Activated T-cell treated with anti-CD3 and anti-CD28 coated beads for 48 hours (primary cell): ENCODE results near the gene SELENOW.
"Not testable (repeated sequence)": the region's sequence is repeated elsewhere in the genome, so short reads cannot be mapped to it uniquely, and the experiment has no call there.

ENCODE experiments used
- DNase-seq: peaks from one replicate; pipeline ENCODE4 v3.0.0-alpha.2; 2020; ENCODE audit warnings: low read depth

The SELENOW gene

GRCh38 chr19:47781590-47782262 is 3.2 kb downstream of the SELENOW start:
- no peak for DNase-seq

DNA sequence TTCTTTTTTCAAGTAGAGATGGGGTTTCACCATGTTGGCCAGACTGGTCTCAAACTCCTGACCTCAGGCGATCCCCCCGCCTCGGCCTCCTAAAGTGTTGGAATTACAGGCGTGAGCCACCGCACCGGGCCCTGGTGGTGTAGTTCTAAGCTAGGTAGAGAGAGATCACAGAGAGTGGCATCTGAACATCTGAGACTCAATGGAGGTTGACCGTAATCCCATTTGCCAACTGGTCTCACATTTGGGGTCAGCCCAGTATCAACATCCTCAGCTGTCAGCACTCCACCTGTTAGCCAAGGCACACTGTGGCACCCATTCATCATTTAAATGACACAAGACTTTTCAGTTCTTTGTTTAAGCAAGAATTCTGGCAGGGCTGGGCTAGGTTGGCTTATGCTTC is 8.1 kb downstream of the SELENOW start:
- DNase-seq = no peak

- not testable (repeated sequence) for DNase-seq
These were observed 8.8 kb downstream of the SELENOW start for GRCh38 chr19:47787307-47787706.

GRCh38 chr19:47789811-47790210 is 11.3 kb downstream of the SELENOW start:
- DNase-seq = not testable (repeated sequence)

- DNase-seq = peak; percentile 79
These were observed 11.9 kb downstream of the SELENOW start for GRCh38 chr19:47790398-47790814.

GRCh38 chr19:47792616-47793015 is 14.1 kb downstream of the SELENOW start:
- no peak for DNase-seq

DNA sequence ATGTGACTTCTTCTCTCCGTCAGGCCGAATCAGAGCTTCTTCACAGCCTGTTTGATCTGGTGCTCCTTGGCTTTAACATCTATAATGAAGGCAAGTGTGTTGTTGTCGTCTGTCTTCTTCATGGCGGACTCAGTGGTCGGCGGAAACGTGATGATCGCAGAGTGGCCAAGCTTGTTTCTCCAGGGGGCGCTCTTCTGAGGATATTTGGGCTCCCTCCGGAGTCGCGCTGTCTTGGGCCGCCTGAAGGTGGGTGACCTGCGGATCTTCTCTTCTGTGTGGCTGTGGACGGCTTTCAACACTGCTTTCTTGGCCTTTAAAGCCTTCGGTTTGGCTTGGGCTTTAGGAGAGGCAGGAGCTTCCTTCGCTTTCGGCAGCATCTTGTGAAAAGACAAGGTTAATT is 16.0 kb downstream of the SELENOW start:
- no peak for DNase-seq

- DNase-seq = no peak
These were observed 18.3 kb downstream of the SELENOW start for GRCh38 chr19:47796785-47797184.

DNA sequence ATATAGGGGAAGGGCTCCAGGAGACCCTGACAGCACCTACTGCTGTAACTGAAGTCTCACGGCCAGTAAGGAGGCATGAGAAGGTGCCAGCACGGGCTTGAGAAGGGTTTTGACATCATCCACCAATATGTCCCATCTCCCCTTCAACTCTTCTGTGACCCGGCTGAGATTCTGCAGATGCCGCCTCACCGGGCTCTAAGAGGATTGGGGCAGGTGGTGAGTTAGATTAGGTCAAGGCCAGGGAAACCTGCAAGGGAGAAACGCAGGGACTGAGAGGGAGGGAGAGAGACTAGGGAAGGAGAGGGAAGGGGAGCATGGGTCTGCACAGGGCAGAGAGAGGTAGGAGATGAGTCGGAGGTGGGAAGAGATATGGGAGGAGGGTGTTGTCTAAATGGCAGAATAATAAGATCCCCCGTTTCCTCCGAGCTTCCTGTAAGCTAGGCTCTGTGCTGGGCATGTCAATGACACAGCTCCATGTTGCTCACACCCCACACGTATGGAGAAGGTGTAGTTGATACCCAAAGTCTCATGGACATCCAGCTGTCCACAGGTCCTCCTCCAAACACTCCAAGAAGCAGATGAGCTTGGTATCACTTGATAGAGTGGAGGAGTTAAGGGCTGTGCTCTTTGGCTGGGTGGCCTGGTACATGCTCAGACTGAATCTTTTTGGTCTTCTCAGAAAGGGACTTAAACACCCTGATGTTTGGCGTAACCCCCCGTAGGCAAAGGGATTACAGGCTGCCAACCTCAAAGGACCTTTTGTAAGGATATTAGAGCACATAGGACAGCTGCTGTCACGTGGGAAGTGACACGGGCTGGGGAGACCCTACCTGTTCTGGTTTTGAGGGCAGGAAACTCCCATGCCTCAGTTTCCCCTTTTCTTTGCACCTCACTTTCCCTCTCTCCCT is 19.7 kb downstream of the SELENOW start:
- DNase-seq = no peak

DNA sequence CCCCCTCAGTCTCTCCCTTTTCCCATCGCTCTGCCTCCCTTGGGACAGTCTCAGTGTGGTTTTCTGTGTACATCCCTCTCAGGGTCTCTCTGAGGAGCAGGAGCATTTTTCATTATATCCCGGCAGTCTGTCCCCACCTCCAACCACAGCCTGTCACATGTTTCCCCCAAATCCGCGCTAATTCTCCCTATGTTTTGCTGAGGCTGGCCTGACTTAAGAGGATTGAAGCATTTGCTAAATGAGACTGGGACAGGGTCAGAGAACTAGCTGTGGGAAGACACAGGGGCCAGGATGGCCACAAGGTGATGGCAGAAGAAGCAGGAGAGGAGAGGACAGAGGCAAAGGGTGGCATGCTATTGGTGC is 20.4 kb downstream of the SELENOW start:
- no peak for DNase-seq

GRCh38 chr19:47801270-47801669 is 22.8 kb downstream of the SELENOW start:
- no peak for DNase-seq

GRCh38 chr19:47802521-47803043 is 24.1 kb downstream of the SELENOW start:
- no peak for DNase-seq

- DNase-seq = not testable (repeated sequence)
These were observed 24.6 kb downstream of the SELENOW start for GRCh38 chr19:47803148-47803547.

DNA sequence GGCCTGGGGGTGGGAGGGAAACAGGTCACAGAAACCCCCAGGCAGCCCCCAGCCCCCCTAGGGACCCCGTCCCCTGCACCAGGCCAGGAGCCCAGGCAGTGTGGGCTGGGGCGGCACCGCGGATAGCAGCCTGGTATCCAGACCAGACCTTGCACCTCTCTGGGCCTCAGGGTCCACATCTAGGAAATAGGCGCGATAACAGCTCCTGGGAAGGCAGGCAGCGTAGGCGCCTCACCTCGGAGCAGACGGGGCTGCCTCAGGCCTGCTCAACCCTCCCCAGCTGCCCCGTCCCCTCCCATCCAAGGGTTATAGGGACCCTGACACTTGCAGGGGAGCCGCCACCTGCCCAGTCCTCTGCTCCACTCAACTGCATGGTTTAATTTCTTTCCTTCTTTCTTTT is 25.2 kb downstream of the SELENOW start:
- DNase-seq = not testable (repeated sequence)

GRCh38 chr19:47804451-47804850 is 25.9 kb downstream of the SELENOW start, which contains the start of gene TPRX1:
TPRX1 (minus strand) TSS chr19:47804551; CDS start chr19:47804539, 12 bp downstream.
- not testable (repeated sequence) for DNase-seq

DNA sequence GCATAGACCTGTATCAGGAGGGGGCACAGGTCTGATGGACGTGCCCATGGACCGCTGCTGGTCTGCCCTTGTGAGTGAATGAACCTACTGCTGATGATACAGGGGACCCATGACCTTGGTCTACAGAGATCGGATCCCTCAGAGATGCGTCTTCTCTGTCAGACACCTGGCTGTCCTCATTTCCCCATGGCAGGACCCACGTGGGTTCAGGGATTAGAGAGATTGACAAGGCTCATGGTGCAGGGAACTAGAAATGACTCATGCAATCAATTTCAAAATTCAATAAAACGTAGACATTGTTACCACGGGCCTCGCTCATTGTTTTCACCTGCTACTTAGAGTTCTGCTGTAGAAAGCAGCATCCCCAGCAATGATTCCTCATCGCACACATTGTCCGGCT is 26.8 kb downstream of the SELENOW start:
- no peak for DNase-seq

DNA sequence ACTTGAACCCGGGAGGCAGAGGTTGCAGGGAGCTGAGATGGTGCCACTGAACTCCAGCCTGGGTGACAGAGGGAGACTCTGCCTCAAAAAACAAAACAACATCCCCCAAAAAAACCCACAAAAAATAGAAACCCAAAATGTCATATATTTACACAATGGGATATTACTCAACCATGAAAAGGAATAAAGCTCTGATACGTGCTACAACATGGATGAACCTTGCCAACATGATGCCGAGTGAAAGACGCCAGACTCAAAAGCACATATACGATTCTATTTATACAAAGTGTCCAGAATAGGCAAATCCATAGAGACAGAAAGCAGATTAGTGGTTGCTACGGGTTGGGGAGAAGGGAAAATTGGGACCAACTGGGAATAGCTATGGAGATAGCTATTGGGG is 27.9 kb downstream of the SELENOW start:
- no peak for DNase-seq

DNA sequence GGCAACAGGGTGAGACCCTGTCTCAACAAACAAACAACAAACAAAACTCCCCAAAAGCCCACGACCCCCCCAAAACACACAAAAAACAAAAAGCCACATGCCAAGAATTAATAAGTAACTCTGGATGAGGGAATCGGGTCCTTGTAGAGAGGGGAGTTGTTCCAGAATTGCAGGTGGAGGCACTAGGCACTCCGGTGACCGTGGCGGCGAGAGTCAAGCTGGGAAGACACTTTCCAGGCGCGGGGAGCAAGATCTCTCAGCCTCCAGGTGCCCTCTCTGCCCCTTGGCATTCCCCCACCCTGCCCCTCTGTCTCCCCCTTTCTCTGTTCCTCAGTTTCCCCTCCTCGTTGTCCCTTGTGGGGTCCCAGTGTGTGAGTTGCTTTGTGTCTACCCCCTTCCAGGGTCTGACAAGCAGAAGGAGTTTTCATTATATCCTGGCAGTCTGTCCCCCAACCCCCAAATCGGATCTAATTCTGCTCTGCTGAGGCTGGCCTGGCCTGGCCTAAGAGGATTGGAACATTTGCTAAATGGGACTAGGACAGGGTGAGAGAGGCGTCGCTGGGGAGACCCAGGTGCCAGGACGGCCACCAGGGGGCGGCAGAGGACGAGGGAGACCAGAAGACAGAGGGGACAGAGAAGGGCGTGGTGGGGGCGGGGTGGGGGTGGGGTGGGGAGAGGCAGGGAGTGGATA is 34.9 kb downstream of the SELENOW start:
- peak; percentile 76 for DNase-seq

DNA sequence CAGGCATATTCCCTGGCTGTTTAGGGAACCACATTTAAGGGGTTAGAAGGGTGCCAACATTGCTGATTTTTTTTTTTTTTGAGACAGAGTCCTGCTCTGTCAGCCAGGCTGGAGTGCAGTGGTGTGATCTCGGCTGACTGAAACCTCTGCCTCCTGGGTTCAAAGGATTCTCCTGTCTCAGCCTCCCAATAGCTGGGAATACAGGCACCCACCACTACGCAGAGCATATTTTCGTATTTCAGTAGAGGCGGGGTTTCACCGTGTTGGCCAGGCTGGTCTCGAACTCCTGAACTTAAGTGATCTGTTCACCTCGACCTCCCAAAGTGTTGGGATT is 35.5 kb downstream of the SELENOW start:
- DNase-seq = no peak

DNA sequence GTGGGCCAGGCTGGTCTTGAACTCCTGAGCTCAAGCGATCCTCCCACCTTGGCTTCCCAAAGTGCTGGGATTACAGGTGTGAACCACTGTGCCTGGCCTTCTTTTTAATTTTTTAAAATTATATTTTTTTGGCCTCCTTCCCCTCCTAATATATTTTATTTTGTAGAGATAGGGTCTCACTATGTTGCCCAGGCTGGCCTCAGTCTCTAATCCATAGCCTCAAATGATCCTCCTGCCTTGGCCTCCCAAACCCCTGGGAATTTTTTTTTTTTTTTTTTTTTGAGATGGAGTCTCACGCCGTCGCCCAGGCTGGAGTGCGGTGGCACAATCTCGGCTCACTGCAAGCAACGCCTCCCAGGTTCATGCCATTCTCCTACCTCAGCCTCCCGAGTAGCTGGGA is 37.8 kb downstream of the SELENOW start:
- not testable (repeated sequence) for DNase-seq

- not testable (repeated sequence) for DNase-seq
These were observed 39.7 kb downstream of the SELENOW start for GRCh38 chr19:47818221-47818620.

GRCh38 chr19:47819858-47820257 is 41.4 kb downstream of the SELENOW start:
- no peak for DNase-seq

- DNase-seq = no peak
These were observed 41.9 kb downstream of the SELENOW start for GRCh38 chr19:47820410-47820809.
